GM12874 (cell line): Measurements from ENCODE around the gene CERT1.

Experiments used
- TF ChIP-seq, protein P1 (sequence below): IDR thresholded peaks from 2 replicates; pipeline ENCODE4 v1.5.1; 2011; ENCODE audit warnings: low read depth, mild to moderate bottlenecking, control low read depth, low read length, moderate library complexity; ENCODE audit not compliant: insufficient read depth

CERT1 gene

DNA sequence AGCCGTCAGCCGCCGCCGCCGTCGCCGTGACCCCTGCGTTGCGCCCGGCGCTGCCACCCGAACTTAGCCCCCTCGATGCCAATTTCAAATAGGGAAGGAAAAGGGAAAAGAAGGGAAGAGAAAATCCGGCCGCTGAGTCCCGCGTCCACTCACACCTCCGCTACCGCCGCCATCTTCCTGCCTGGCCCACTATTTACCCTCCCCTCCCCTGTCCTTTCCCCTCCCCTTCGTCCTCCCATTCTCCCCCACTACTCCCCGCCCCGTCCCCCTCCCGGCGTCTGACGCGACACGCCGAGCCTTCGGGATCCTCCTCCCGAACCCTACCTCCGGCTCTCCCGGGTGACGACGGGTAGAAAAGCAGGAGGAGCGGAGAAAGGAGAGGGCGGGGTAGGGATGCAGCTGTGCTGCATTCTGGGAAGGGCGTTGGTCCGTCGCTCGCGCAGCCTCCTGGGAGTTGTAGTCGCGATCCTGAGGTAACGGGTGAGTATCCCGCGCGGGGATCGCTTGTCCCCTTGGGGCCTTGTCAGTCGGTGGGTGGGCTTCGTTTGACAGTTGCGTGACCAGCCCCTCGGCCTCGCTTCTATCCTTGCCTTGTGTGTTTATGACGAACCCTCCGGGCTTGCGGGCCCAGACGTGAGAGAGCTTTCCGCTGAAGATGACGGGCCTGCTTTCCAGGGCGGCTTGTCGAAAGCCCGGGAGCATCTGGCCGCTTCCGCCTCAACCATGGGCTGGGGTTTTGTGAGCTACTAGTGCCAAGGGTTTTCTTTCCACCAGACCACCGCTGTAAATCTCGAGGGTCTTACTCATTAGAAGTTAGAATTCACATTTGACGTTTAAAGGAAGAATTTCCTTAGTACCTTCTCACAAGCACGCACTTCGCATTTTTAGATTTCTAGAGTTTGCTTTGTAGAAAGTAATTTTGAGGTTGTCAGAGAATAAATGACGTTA, at the start of gene CERT1, which contains the start of gene POLK:
Gene CERT1, minus strand, starts transcription at position 195 of the 948 bp plus-strand sequence. CDS start 422 bp downstream, outside the sequence.
Gene POLK, plus strand, starts transcription at position 457 of the 948 bp plus-strand sequence.
- TF ChIP-seq, protein P1, sequence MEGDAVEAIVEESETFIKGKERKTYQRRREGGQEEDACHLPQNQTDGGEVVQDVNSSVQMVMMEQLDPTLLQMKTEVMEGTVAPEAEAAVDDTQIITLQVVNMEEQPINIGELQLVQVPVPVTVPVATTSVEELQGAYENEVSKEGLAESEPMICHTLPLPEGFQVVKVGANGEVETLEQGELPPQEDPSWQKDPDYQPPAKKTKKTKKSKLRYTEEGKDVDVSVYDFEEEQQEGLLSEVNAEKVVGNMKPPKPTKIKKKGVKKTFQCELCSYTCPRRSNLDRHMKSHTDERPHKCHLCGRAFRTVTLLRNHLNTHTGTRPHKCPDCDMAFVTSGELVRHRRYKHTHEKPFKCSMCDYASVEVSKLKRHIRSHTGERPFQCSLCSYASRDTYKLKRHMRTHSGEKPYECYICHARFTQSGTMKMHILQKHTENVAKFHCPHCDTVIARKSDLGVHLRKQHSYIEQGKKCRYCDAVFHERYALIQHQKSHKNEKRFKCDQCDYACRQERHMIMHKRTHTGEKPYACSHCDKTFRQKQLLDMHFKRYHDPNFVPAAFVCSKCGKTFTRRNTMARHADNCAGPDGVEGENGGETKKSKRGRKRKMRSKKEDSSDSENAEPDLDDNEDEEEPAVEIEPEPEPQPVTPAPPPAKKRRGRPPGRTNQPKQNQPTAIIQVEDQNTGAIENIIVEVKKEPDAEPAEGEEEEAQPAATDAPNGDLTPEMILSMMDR: no peak

GRCh38 chr5:75558981-75559632, 47.7 kb upstream of the CERT1 start:
- TF ChIP-seq, protein P1: no peak

DNA sequence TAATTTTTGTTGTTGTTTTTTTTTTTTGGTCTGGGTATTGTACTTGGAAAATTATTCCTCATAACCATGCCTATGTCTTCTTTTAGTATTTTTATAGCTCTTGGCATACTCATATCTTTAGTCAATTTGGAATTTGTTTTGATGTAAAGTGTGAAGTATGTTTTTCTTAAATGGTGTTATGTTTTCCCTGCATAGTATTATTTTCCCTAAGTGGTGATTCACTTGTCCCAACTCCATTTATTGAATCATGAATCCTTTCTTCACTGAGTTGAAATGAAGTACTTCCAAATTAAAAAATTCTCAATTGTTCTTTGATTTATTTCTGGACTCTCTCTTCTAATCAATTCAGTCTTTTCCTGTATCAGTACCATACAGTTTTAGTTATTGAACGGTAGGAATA, 46.8 kb upstream of the CERT1 start:
- TF ChIP-seq, protein P1: no peak

DNA sequence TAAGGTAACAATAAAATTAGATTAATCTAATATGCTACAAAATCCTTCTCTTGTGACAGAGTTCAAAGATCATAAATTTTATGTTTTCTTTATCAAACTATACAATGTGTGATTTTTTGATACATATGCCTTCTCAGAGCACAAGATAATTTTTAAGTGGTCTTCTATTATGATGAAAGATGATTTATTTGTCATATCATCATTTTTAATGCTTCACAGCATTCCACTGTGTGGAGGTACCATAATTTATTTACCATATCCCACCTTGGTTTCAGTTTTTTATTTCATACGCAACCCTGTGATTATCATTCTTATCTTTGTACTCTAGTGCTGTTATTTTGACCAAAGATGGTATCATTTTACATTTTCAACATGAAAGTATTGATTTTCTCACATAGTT, 41.9 kb upstream of the CERT1 start:
- TF ChIP-seq, protein P1: no peak

DNA sequence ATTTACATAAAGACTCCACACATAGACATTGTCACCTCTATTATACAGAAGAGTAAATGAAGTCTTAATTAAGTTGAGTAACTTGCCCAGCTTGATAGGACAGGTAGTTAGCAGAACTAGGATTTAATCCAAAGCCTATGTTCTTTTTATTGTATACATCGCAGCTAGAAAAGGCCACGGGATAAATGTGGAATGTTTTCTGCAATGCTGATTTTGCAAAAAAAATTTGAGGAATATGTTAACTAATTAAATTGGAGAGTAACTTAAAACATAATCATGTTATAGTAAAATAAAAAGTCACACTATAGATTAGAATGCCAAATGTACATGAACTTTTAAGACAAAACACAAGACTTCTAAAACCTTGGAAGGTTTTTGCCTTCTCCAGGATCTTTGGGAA, 41.3 kb upstream of the CERT1 start:
- TF ChIP-seq, protein P1: no peak

DNA sequence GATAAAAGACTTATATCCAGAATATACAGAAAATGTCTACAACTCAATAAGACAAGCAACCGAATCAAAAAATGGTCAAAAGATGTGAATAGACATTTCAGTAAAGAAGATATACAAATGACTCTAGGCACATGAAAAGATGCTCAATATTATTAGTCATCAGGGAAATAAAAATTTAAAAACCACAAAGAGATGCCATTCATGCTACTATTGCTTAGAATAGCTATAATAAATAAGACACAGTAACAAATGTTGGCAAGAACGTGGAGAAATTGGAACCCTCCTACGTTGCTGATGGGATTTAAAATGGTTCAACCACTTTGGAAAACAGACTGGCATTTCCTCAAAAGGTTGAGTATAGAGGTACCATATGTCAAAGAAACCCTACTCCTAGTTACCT, 40.0 kb upstream of the CERT1 start:
- TF ChIP-seq, protein P1: no peak

- TF ChIP-seq, protein P1: no peak
These were observed 39.2 kb upstream of the CERT1 start for GRCh38 chr5:75550597-75550996.
